ENCODE results near the gene BCKDHA. TPM values are rescaled to one million over a fixed set of nuclear protein-coding genes. Genes with fewer than 3 reads are reported as not detected.
"Not testable (repeated sequence)": the region's sequence is repeated elsewhere in the genome, so short reads cannot be mapped to it uniquely, and the experiment has no call there.

Gene BCKDHA
- total RNA-seq, 1 donor from 2014 or later: 19.5 TPM

DNA sequence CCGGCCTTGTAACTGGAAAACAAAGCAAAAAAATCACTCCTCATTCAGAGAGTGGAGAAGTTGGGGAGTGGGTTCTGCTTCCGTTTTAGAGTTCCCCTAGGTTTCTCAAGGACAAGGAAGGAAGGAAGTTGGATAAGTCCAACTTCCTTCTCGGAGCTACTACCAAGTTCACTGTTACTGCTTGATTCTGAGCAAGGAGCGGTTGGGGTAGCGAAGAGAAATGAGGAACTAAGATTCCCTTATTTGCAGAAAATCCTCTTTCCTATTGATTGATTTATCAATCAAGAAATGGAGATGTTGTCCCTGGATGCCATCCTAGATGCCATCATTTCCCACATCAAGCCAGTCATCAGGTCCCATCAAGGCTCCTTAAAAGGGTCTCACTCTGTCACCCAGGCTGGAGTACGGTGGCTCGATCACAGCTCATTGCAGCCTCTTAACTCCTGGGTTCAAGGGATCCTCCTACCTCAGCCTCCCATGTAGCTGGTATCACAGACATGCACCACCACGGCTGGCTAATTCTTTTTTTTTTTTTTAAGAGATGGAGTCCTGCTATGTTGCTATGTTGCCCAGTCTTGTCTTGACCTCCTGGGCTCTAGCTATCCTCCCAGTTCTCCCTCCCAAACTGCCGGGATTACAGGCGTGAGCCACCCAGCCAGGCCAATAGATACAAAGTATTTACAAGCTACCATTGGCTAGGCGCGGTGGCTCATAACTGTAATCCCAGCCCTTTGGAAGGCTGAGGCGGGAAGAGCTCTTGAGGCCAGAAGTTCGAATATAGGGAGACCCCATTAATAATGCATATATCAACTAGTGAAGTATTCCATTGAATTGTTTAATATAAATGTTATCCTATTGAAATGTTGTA lies 32.9 kb upstream of the BCKDHA start:
- intact Hi-C loops (cut with micrococcal nuclease): loop anchor here (1.0 to 5.0 kb wide), 2 partner anchors 33 to 73 kb away; partner anchors contain the start of genes BCKDHA, DMAC2 and EXOSC5

DNA sequence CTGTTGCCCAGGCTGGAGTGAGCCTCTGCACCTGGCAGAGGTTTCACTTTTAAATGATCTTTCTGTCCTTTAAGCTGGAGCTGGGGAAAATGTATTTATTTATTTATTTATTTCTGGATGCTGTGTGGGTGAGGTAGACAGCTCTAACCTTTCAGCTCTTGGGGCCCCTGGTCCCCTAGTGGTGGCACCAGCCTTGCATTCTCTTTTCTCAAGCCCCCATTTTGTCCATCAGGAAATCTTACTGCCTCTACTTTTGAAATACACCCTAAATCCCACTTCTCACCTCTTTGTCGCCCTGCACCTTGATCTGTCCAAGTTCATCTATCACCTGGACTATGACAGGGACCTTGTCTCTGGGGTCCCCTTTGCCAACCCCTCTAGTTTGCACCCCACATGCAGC lies 31.5 kb upstream of the BCKDHA start:
- intact Hi-C loops (cut with micrococcal nuclease): no loop called here

DNA sequence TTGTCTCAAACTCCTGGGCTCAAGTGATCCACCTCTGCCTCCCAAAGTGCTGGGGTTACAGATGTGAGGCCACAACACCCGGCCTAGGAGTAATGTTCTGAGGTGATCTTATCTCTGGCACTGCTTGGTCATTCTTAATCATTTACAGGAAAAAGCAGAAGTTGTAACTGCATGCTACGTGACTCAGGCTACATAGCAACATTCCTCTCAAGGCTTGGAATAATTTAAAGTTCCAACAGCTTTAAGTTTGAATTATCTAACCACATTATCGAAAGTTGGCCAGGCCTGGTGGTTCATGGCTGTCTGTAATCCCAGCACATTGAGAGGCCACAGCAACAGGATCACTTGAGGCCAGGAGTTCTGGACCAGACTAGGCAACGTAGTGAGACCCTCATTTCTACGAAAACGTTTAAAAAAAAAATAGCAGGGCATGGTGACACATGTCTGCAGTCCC lies 29.7 kb upstream of the BCKDHA start:
- intact Hi-C loops (cut with micrococcal nuclease): no loop called here

DNA sequence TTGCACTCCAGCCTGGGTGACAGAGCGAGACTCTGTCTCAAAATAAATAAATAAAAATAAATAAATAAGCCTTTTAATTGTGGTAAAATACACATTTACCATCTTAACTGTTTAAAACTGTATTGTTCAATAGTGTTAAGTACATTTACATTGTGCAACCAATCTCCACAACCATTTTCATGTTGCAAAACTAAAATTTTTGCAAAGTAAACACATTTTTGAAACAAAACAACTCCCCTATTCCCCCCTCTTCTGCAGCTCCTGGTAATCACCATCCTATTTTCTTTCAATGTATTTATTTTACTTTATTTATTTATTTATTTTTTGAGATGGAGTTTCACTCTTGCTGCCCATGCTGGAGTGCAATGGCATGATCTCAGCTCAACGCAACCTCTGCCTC lies 27.8 kb upstream of the BCKDHA start:
- intact Hi-C loops (cut with micrococcal nuclease): no loop called here

DNA sequence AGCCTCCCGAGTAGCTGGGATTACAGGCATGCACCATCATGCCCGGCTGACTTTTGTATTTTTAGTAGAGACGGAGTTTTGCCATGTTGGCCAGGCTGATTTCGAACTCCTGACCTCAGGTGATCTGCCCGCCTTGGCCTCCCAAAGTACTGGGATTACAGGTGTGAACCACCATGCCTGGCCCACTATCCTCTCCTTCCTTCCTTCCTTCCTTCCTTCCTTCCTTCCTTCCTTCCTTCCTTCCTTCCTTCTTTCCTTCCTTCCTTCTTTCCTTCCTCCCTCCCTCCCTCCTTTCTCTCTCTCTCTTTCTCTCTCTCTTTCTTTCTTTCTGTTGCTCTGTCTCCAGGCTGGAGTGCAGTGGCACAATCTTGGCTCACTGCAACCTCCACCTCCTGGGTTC lies 26.5 kb upstream of the BCKDHA start:
- intact Hi-C loops (cut with micrococcal nuclease): not testable (repeated sequence)

DNA sequence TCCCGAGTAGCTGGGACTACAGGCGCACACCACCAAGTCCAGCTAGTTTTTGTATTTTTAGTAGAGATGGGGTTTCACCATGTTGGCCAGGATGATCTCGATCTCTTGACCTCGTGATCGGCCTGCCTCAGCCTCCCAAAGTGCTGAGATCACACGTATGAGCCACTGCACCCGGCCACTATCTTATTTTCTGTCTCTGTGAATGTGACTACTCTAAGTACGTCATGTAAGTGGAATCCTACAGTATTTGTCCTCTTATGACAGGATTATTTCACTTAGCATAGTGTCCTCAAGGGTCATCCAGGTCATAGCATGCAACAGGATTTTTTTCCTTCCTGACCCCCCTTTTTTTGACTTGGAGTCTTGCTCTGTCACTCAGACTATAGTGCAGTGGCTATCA lies 26.1 kb upstream of the BCKDHA start:
- intact Hi-C loops (cut with micrococcal nuclease): no loop called here

DNA sequence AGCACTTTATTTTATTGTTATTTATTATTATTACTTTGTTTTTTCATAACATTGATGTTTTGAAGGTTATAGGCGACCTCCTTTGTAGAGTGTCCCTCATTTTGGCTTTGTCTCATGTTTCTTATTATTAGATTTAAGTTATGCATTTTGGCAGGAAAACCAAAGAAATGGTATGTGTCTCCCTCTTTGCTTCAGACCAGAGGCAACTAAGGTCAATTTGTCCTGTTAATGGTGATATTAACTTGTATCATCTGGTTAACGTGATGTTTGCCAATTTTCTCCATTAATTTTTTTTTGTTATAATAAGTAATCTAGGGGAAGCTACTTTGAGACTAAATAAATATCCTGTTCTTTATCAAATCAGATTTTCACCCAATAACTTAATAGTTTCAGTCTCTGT lies 25.1 kb upstream of the BCKDHA start:
- intact Hi-C loops (cut with micrococcal nuclease): no loop called here

DNA sequence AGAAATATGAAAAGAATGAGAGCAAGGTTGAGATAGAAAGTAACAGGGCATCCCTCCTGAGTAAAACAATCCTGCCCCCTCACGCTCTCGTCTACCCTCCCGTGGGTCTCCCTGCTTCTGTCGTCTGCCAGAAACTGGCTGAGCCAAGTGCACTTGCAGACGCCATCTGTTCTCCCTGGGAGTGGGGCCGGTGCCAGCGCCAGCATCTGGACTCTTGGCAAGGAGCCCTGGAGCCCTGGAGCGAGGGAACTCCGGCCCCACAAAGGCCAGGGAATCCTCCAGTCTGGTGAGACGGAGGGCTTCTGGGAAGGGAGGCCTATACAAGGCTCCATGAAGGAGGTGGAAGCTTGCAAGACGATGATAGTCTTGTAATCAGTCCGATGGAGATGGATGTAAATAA lies 23.6 kb upstream of the BCKDHA start:
- intact Hi-C loops (cut with micrococcal nuclease): no loop called here

DNA sequence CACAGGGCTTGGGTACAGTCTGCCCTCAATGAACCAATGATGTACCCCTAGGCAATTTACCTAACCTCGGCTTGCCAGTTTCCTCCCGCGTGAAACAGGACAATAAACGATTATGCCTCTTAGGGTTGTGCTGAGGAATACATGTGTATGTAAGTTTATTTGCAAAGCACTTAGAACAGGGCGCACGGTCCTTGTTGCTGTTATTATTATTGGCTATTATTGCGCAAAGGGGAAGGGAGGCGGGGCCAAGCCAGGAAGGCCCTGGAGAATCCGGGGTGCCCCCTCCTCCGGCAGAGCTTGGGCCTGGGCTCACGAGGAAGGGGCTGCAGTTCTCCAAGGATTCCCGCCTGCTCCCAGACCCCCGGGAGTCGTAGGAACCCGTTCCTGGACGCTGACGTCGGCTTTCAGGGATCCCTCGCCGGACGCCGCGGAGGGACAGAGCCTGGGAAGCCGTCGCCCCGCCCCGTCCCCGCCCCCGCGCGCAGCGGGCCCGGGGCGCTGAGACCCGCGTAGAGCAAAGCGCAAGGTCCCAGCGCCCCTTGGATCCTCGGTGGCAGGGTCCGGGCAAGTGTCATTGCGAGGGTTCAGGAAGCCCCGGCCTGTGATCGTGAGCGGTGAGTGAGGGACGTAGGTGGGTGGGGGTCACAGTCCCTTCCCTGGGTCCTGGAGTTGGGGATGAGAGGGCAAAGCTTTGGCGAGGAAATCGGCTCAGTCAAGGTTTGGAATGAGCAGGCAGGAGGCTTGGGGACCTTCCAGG lies 21.2 kb upstream of the BCKDHA start, which contains the start of gene TMEM91:
TSS of gene TMEM91 (plus strand) at position 293 of the 757 bp plus-strand sequence. CDS start 1,777 bp downstream, outside the sequence.
- intact Hi-C loops (cut with micrococcal nuclease): no loop called here

DNA sequence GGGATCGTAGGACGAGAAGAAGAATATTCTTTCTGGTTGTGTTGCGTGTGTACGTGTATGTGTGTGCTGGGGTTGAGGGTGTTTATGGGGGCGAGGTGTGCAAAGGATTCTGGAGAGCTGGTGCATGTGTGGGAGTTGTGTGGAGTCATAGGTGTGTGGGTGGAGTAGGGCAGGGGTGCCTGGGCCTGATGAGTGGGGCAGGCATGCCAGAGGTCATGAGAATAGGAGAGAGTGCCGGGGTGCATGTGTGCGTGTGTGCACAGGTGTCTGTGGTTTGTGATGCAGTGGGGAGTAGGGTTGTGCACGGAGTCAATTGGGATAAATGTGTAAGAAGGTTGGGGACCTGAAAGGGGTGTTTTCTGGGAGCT lies 20.6 kb upstream of the BCKDHA start:
- intact Hi-C loops (cut with micrococcal nuclease): no loop called here

DNA sequence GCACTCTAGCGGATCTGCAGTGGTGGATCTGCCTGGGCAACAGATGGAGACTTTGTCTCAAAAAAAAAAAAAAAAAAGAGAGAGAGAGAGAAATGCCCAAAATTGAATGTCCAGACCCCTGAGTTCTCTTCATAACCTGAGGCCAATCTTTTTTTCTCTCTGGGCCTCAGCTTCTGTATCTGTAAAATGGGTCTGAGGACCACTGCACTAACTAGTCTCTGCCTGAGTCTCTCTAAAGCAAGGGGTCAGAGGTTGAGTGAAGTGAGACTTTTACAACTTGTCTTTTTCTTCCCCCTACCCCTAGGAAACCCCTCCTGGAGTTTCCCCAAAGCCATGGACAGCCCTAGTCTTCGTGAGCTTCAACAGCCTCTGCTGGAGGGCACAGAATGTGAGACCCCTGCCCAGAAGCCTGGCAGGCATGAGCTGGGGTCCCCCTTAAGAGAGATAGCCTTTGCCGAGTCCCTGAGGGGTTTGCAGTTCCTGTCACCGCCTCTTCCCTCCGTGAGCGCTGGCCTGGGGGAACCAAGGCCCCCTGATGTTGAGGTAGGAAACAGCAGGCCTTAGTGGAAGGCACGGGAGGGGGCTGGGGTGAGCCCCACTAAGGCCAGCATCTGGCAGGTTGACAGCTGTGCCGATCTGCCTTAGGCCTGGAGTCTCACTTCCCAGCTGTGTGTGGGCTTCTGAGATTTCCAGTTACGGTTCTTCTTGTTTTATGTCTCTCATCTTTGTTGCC lies 19.5 kb upstream of the BCKDHA start:
- intact Hi-C loops (cut with micrococcal nuclease): no loop called here

DNA sequence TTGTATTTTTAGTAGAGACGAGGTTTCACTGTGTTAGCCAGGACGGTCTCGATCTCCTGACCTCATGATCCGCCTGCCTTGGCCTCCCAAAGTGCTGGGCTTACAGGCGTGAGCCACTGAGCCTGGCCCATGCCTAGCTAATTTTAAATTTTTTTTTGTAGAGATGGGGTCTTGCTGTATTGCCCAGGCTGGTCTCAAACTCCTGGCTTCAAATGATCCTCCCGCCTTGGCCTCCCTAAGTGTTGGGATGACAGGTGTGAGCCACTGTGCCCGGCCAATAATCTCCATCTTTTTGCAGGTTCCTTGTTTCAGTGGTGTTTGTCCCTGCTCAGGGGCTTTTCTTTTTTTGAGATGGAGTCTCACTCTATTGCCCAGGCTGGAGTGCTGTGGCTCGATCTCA lies 16.1 kb upstream of the BCKDHA start:
- intact Hi-C loops (cut with micrococcal nuclease): not testable (repeated sequence)

DNA sequence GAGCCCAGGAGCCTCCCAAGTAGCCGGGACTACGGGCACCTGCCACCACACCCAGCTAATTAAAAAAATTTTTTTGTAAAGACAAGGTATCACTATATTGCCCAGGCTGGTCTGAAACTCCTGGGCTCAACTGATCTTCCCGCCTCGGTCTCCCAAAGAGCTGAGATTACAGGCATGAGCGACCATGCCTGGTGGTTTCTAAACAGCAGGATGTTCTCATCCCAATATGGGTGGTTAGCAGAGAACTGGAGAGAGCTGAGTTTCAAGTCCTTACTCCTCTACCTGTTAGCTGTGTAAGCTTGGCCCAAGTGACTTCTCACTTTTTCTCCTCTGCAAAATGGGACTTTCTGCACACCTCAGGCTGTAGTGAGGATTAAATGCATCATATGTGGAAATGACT lies 13.3 kb upstream of the BCKDHA start:
- intact Hi-C loops (cut with micrococcal nuclease): no loop called here

DNA sequence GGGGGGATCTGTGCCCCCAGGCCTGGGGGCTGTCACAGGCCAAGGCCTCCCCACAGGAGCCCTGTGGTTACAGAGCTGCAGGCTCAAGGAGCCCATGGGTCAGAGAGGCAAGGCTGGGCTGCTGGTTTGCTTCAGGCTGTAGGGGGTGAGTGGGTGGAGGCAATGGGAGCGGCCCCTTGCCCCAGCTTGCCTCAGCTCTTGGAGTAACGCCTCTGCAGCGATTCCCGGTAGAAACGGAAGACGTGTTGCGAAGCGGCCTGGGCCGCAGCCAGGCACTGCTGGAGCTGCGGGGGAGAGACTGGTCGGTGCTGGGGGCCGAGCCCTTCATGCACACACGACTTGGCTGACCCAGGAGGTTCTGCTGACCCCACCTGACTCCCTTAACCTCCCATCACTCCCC lies 11.2 kb upstream of the BCKDHA start:
- intact Hi-C loops (cut with micrococcal nuclease): no loop called here

DNA sequence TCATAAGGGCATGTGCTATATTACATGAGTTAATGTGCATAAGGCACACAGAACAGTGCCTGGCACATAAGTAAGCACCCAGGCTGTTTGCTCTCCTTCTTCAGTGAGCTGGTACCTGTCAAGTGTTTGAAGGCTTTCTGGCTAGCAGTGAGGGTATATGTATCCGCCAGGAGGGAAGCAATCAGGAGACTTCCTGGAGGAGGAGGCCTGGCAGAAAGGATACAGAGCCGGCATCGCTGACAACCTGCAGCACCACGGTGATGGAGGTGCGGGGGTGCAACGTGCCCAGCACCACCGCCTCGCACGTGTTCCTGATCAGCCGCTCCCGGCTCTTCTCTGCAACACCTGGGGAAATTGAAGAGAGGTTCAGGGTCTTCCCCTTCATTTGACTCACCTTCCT lies 6.0 kb upstream of the BCKDHA start:
- intact Hi-C loops (cut with micrococcal nuclease): loop anchor here (10.0 kb wide), 1 partner anchor 677 kb away; the partner anchor contains the start of genes COQ8B and ITPKC

DNA sequence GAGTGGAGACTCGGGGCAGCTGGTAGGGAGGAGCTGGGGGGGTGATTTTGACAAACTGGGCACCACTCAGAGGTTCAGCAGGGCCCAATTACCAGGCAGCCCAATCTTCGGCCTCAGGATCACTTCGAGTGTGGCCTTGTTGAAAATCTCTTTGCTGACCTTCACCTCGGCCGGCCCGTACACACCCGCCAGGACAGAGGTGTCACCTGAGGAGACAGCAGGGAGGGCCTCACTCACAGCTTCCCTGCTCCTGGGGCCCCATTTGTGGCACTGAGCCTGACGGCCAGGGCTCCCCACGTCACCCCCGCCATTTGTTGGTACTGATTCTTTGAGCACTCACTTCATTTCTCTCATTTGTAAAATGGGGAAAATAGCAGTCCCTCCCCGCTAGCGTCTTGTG lies 4.8 kb upstream of the BCKDHA start:
- intact Hi-C loops (cut with micrococcal nuclease): loop anchor here (10.0 kb wide), 1 partner anchor 678 kb away; the partner anchor contains the start of genes COQ8B and ITPKC

DNA sequence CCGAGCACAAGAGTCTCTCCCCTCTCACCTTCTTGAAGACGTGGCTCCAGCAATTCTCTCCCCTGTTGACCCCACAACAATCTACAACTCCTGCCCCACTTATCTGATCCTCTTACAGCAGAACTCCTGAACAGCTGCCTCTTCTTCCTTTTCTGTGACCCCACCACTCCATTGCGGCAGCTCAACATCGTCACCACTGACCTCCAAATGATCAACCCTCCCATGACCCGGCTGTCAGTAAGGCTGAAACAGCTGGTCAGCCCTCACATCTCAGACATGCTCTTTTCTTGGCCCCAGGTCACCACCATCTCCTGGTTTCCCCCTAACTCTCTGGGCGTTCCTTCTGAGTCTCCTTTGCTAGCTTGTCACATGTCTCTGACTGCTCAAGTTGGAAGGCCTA lies 2.3 kb upstream of the BCKDHA start:
- intact Hi-C loops (cut with micrococcal nuclease): loop anchor here (10.0 kb wide), 1 partner anchor 681 kb away; the partner anchor contains the start of genes COQ8B and ITPKC

DNA sequence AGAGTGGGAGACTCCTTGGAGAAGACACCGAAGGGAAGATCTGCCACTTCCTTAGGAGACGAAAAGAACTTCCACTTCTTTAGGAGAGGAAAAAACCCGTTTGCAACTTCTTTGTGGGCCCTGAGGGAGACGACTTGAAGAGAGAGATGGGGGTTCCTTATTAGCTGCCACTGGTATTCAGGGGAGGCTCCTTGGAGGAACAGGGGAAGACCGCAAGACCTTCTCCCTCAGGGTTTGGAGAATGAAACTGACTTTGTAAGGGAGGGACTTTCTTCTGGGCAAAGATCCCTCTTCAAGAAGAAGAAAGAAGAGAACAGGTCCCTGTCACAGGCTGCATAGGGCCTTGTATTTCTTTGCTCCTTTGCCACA lies 416 bp downstream of the BCKDHA start:
- intact Hi-C loops (cut with micrococcal nuclease): loop anchor here (10.0 kb wide), 1 partner anchor 683 kb away; the partner anchor contains the start of genes COQ8B and ITPKC

DNA sequence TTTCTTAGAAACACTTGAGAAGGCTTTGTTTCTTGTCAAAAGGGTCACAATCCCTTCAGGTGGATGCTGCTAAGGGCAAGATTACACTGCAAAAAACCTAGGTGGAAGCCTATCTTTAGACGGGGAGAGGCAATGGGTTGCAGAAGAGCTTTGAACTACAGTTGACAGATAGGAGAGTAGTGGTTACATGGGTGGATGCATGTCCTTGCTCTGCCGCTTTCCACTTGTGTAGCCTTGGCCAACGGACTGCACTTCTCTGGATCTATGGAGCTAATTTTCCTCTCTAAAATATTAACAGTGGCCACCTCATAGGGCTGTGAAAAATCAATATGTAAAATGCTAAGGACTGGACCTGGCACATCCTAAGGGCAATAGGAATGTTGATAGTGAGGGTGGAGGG lies 980 bp downstream of the BCKDHA start:
- intact Hi-C loops (cut with micrococcal nuclease): loop anchor here (10.0 kb wide), 1 partner anchor 684 kb away; the partner anchor contains the start of genes COQ8B and ITPKC

DNA sequence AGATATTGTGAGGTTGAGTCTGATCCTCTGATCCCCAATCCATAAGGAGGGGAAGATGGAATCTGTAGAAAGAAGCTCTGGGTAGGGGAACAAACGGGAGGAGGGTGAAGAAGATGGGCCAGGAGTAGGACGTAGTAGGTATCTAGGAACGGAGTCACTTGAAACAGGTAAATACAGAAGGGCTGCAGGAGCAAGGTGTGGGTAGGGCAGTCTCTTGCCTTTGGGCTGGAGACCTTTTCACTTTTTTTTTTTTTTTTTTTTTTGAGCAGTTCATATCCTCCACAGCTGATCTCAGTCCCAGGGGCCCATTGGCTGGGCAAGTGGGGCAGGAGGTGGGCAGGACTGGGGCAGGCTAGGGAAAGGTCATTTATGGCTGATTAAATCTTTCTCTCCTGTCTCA lies 1.5 kb downstream of the BCKDHA start:
- intact Hi-C loops (cut with micrococcal nuclease): loop anchor here (10.0 kb wide), 1 partner anchor 684 kb away; the partner anchor contains the start of genes COQ8B and ITPKC

DNA sequence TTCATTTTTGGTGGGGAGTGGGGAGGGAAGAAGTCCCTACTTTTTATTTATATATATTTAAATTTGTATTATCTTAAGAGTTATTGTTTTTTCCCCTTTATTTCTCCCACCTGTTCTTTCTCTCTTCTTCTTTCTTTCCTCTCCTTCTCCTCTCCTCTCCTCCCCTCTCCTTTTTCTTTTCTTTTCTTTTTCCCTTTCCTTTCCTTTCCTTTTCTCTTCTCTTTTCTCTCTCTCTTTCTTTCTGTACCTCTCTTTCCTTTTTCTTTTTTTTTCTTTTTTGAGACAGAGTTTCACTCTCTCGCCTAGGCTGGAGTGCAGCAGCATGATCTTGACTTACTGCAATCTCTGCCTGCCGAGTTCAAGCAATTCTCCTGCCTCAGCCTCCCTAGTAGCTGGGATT lies 1.9 kb downstream of the BCKDHA start:
- intact Hi-C loops (cut with micrococcal nuclease): loop anchor here (10.0 kb wide), 1 partner anchor 685 kb away; the partner anchor contains the start of genes COQ8B and ITPKC
